IPS-NIHi7 (cell line): ENCODE measurements around the gene PGM5.

Source experiments
- DNase-seq: peaks from one replicate; pipeline ENCODE4 v3.0.0; 2012; ENCODE audit warnings: mixed read lengths; ENCODE audit errors: extremely low spot score

Gene PGM5

GRCh38 chr9:68433531-68434110, 77.2 kb downstream of the PGM5 start:
- no peak for DNase-seq

DNA sequence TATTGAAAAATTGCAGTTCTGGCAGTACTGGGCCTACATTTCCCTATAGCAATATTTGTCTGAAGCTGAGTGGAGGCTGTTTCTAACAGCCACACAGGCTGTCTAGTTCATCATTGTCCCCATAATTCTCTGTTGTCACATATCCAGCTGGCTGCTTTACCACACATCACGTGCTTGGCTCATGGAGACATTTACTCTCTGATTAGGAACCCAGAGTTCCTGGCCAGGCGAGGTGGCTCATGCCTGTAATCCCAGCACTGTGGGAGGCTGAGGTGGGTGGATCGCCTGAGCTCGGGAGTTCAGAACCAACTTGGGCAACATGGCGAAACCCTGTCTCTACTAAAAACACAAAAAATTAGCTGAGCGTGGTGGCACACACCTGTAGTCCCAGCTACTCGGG, 81.4 kb downstream of the PGM5 start:
- no peak for DNase-seq

GRCh38 chr9:68443624-68444023, 87.2 kb downstream of the PGM5 start:
- no peak for DNase-seq

GRCh38 chr9:68446836-68447235, 90.4 kb downstream of the PGM5 start:
- DNase-seq = no peak

- no peak for DNase-seq
Observed at GRCh38 chr9:68447611-68448010, 91.2 kb downstream of the PGM5 start.

DNA sequence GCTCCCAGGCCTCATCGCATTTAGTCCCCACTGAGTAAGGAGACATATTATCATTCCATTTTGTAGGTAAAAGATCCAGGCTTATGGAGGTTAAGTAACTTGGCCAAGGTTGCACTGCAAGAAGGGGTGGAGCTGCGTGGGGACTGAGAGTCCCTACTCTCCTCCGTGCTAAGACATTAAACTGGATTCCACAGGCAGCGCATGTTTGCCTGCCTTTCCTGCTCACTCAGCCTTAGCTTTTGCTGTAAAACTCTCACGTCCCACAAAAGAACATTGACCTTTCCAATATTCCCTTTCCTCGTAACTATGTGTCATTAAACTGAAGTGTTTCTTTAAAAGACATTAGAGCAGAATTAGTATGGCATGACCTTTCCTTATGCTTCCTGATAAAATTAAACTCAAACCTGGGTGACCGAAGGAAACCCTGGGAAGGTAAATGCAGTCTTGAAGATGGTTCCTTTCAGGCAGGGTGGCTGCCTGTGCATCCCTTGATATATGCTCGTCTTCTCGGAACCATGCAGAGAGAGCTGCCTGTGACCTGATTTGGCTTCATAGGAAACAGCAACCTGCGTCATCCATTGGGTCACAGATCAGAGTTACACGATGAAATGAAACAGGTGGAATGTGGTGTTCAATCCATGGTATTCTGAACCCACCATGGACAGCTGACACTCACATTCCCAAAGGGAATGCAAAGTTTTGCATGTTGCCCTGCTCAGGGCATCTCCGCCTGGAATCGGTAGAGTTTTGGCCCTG, 98.3 kb downstream of the PGM5 start:
- no peak for DNase-seq

DNA sequence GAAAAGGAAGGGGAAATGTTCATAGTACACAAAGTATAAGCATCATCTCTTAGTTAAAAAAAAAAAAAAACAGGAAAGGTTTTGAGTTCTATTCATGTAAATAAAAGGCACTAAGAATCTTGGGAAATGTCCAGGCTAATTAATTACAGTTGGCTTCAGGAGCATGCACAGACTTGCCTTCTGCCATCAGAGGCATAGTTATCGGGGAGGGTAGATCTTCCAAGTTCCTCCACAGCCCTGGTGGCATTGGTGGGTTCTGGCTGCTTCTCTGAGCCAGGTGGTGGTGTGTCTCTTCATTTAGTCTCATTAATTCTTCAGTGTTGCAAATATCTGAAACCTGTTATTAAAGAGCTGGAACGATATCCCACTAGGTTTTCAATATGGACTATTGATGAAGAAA, 99.0 kb downstream of the PGM5 start:
- no peak for DNase-seq

DNA sequence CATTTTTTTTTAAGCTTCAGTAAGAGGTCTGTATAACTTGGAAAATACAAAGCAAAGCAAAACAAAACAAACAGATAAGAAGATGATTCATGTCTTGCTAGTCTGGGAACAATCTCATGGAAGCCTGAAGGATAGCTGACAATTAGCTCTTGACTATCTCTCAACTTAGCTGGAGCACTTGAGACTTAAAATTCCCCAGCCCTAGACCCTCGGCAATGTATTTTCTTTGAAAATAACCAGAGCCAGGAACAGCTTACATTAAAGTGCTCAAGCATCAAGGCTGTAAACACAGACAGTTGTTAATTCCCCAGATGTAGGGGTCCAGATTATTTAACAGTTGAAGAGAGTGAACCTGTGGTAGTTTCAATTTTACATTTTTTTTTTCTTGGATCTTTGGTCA, 101.4 kb downstream of the PGM5 start:
- no peak for DNase-seq

- no peak for DNase-seq
Observed at GRCh38 chr9:68458918-68459317, 102.5 kb downstream of the PGM5 start.

DNA sequence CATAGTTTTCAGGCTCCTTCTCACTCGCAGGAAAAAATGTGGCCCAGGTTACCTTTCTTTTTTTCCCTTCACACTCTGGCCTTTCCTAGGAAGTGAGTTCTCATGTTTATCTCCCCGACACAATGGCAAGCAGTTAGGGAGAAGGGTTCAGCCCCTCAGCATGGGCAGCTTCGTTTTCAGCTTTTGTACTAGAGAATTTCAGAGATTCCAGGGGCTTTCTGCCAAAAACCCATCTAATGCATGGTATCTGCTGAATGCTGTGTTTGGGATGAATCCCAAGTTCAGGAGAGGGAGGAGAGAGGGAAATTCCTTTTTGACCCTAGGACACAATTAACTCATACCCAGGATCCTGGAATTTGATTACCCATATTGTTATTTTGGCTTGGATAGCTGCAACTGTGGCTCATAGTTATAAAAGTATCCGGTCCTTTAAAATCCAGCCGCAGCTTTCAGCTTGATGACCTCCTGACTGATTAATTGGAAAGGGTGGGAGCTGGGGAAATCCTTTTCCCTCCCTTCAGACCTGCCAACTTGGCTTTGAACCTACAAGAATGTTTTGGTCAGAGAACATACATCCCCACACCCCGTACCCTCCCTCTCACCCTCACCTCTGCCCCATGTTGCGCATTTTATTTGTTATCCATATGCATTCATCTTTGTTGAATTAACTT, 105.8 kb downstream of the PGM5 start:
- no peak for DNase-seq

DNA sequence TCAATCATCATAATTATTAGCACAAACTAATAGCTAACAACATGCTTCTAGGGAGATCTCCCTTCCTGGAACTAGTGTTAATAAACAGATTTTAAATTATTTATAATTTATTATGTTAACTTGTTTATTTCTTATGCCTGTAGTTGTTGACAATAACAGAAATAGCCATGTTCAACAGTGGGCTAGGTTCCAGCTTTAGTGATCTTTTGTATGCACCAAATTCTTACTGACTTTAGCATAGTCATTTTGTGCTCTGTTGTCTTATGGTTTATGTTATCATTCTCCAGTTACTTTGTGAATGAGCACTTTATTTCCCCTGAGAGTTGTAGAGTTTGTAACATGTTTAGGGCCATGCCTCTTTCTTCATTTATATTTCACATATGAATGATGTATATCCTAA, 113.7 kb downstream of the PGM5 start:
- no peak for DNase-seq

DNA sequence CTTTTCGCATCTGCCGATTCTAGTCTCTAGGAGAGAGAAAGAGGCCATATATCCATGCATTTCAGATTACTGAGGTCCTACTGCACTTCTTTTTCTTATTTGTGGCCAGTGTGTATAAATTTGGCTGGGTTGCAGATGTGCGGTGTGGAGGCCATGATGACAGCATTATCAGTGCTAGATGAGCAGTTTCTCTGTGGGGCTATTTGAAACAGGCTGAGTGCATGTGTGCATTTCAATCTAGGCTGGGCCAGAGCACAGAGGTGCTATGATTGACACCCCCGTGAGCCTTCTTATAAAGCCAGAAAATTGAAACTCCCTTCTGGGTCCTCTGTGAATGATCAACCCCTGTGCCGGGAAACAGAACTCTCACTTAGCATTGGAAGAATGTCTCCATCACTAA, 114.2 kb downstream of the PGM5 start:
- DNase-seq = no peak

DNA sequence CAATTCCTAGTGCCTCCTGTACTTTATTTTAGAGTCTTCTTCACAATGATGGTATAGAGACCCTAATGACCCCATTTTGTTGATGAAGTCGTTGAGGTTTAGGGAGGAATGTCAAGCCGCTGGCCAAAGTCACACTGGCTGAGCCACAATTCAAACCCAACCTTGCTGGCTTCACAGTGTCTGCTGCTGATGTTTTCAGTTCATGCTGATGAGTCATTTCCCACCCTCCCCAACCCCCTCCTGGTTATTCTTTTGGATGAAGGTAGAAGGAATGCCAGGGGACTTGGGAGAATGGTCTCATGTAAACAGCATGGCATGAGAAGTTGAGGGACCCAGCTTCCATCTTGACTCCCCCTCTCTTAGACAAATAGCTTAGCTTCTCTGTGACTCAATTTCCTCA, 115.7 kb downstream of the PGM5 start:
- no peak for DNase-seq

GRCh38 chr9:68473790-68474189, 117.4 kb downstream of the PGM5 start:
- DNase-seq = no peak

- DNase-seq = no peak
Observed at GRCh38 chr9:68476422-68476821, 120.0 kb downstream of the PGM5 start.

- no peak for DNase-seq
Observed at GRCh38 chr9:68476847-68477246, 120.4 kb downstream of the PGM5 start.

- no peak for DNase-seq
Observed at GRCh38 chr9:68480807-68481206, 124.4 kb downstream of the PGM5 start.

DNA sequence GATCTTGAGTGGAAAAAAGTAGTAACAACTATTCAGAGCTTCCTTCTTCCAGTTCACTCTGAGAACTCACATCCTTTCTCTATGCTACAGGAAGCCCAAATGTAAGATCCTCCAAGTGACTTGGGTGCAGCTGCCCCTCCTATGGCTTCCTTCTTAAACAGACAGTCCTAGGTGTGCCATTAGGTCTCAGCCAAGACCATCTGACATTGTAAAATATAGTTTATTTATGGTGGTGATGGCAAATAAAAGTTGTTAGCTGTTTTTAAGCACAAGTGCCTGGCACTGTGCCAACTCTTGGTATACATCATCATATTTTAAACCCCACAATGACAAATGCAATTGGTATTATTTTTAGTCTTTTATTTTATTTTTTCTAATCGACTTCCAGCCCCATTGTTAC, 126.1 kb downstream of the PGM5 start:
- no peak for DNase-seq

GRCh38 chr9:68488126-68488525, 131.7 kb downstream of the PGM5 start:
- no peak for DNase-seq

GRCh38 chr9:68489646-68490045, 133.2 kb downstream of the PGM5 start:
- no peak for DNase-seq

DNA sequence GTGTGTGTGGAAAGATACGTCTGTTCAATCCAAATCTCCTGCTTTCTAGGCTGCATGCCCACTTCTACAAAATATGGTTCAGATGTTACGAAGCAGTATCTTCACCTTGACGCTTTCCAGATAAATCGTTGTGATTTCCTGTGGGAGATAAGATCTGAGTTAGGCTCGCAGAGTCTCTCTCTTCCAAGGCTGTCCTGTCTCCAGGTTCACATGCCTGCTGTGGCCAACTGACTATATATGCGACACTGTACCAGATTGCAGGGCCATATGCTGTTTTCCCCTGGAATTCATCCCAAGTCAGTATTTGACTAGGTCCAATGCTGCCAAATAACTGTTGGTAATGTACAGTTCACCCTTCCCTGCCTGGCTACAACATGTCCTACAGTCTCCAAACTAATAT, 136.4 kb downstream of the PGM5 start:
- DNase-seq = no peak

DNA sequence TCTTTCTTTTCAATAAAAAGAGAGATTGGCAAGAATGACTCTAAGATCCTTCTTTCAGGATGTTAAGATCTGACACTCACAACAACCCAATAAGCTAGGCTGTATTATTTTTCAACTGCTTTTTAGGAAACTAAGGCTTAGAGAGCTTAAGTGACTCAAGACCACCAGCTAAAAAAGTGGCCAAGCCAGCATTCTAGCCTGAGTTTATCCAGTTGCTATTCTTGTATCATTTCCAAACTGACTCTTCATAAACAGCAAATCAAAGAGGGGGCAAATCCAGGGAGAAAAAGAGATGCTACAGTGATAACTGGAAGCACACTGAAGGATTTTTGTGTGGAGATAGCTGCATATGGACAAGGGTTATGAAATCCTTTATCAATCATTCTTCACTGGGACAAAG, 137.1 kb downstream of the PGM5 start:
- DNase-seq = no peak

DNA sequence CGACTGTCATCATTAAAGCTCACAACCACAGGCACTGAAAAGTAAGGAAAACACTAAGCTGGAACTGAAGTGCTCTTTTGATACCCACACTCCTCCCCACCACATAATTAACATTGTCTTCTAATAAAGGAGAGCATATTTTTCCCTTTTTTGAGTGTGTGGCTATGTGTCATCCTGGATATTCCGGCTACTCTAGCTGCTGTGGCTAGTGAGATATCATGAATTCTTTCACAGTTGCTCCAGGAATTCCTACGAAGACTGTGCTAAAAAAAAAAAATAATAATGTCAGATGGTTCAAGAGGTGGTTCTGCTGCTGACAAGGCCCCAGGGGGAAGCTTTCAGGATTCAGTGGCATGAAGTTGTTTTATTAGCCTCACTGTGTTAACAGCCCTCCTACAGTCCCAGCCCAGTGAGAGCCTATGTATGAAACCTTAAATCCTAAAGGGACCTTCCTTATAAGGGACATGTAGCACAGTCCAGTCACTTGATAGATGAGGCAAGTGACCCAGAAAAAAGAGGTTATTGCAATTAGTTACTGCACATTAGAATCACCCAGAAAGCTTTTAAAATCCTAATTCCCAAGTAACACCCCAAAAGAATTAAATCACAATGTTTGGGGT, 137.7 kb downstream of the PGM5 start:
- DNase-seq = no peak
